Measurements from ENCODE around the gene TNFRSF12A. TPM values are rescaled to one million over a fixed set of nuclear protein-coding genes. Genes with fewer than 3 reads are reported as not detected.

The TNFRSF12A gene
- total and polyA plus RNA-seq, 2 of the 13 experiments (the other 11 are each of a cell fraction or from before 2014, with no cell fraction given): 61.9 to 66.0 TPM

DNA sequence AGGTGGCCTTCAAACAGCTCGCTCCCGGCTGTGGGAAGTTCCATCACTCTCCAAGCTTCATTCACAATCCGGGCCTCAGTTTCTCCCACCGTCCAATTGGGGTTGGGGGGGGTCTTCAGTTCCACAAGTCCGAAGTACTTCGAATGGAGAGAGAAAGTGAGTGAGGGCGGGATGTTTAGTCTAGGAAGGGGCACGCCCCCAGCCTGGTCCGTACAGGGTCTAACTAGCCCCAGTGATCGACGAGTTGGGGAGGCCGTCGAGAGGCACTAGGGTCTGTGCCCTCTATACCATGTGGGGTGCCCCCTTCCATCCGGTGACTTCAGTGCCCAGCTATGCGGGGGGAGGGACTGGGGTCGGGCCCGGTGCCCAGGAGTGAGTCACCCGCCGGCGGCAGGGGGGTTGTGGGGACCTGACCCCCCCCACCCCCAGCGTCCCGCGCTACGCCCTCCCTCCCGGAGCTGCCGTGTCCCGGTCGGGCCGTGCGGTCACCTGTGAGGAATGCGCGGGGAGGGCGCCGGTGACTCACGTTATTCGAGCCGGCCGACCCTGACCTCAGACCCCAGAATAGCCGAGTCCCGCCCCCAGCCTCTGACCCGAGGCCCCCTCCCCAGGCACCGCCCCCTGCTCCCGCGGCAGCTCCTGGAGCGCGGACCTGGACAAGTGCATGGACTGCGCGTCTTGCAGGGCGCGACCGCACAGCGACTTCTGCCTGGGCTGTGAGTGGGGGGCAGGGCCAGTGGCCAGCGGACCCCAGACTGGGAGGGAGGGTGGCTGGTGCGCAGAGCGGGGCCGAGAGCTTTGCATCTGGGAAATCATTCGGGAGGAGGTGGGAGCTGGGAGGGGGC is 658 bp downstream of the TNFRSF12A start (continued):
- TF ChIP-seq MTF2 (CRISPR knock-in tag; IDR thresholded peaks at IDR 0.05; ENCODE audit: borderline replicate concordance) (no peak; the same call in 1 of the 2 replicates), ZIK1 (CRISPR knock-in tag; IDR thresholded peaks at IDR 0.05; ENCODE audit: borderline replicate concordance, low read depth) (no peak), CEBPB (IDR thresholded peaks at IDR 0.05; ENCODE audit: borderline replicate concordance, low read depth, low read length) (no peak), ZBTB20 (CRISPR knock-in tag; IDR thresholded peaks at IDR 0.05; ENCODE audit: borderline replicate concordance, low read depth) (peak; percentile 61; the same call in 1 of the 2 replicates), NFE2L1 (CRISPR knock-in tag; IDR thresholded peaks at IDR 0.05; ENCODE audit: borderline replicate concordance) (0 out of 2 replicates have a peak, but pooled peaks have one; percentile 47), ZNF3 (CRISPR knock-in tag; IDR thresholded peaks at IDR 0.05) (no peak), ZNF703 (CRISPR knock-in tag; IDR thresholded peaks at IDR 0.05; ENCODE audit: borderline replicate concordance) (no peak), RXRA (CRISPR knock-in tag; IDR thresholded peaks at IDR 0.05) (peak; percentile 72), KLF16 (CRISPR knock-in tag; IDR thresholded peaks at IDR 0.05) (peak in 1 of 2 experiments; percentile 83; a peak in 2 of 4 replicates), ZSCAN31 (CRISPR knock-in tag; IDR thresholded peaks at IDR 0.05; ENCODE audit: low read depth) (no peak), ZNF10 (CRISPR knock-in tag; IDR thresholded peaks at IDR 0.05; ENCODE audit: borderline replicate concordance, low read depth) (no peak), ATM (IDR thresholded peaks at IDR 0.05; ENCODE audit: borderline replicate concordance) (no peak), ZMYM4 (CRISPR knock-in tag; IDR thresholded peaks at IDR 0.05) (peak; percentile 53; the same call in 1 of the 2 replicates), IKZF4 (CRISPR knock-in tag; IDR thresholded peaks at IDR 0.05; ENCODE audit: borderline replicate concordance, low read depth, not compliant biosample characterization) (peak; percentile 8), TEAD2 (CRISPR knock-in tag; IDR thresholded peaks at IDR 0.05) (no peak), YY1 (IDR thresholded peaks at IDR 0.05; ENCODE audit: insufficient read depth, insufficient replicate concordance, low read depth, low read length) (no peak), KLF6 (CRISPR knock-in tag; IDR thresholded peaks at IDR 0.05) (no peak), MZF1 (CRISPR knock-in tag; IDR thresholded peaks at IDR 0.05; ENCODE audit: borderline replicate concordance) (no peak), ZNF672 (CRISPR knock-in tag; IDR thresholded peaks at IDR 0.05) (no peak)
- TF ChIP-seq, protein P1, sequence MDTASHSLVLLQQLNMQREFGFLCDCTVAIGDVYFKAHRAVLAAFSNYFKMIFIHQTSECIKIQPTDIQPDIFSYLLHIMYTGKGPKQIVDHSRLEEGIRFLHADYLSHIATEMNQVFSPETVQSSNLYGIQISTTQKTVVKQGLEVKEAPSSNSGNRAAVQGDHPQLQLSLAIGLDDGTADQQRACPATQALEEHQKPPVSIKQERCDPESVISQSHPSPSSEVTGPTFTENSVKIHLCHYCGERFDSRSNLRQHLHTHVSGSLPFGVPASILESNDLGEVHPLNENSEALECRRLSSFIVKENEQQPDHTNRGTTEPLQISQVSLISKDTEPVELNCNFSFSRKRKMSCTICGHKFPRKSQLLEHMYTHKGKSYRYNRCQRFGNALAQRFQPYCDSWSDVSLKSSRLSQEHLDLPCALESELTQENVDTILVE (CRISPR knock-in tag; IDR thresholded peaks at IDR 0.05): peak; percentile 98
- TF ChIP-seq, protein P2, sequence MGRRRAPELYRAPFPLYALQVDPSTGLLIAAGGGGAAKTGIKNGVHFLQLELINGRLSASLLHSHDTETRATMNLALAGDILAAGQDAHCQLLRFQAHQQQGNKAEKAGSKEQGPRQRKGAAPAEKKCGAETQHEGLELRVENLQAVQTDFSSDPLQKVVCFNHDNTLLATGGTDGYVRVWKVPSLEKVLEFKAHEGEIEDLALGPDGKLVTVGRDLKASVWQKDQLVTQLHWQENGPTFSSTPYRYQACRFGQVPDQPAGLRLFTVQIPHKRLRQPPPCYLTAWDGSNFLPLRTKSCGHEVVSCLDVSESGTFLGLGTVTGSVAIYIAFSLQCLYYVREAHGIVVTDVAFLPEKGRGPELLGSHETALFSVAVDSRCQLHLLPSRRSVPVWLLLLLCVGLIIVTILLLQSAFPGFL (CRISPR knock-in tag; IDR thresholded peaks at IDR 0.05): no peak
- TF ChIP-seq, protein P3, sequence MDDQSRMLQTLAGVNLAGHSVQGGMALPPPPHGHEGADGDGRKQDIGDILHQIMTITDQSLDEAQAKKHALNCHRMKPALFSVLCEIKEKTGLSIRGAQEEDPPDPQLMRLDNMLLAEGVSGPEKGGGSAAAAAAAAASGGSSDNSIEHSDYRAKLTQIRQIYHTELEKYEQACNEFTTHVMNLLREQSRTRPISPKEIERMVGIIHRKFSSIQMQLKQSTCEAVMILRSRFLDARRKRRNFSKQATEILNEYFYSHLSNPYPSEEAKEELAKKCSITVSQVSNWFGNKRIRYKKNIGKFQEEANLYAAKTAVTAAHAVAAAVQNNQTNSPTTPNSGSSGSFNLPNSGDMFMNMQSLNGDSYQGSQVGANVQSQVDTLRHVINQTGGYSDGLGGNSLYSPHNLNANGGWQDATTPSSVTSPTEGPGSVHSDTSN (CRISPR knock-in tag; IDR thresholded peaks at IDR 0.05; ENCODE audit: borderline replicate concordance): no peak
- TF ChIP-seq, protein P4, sequence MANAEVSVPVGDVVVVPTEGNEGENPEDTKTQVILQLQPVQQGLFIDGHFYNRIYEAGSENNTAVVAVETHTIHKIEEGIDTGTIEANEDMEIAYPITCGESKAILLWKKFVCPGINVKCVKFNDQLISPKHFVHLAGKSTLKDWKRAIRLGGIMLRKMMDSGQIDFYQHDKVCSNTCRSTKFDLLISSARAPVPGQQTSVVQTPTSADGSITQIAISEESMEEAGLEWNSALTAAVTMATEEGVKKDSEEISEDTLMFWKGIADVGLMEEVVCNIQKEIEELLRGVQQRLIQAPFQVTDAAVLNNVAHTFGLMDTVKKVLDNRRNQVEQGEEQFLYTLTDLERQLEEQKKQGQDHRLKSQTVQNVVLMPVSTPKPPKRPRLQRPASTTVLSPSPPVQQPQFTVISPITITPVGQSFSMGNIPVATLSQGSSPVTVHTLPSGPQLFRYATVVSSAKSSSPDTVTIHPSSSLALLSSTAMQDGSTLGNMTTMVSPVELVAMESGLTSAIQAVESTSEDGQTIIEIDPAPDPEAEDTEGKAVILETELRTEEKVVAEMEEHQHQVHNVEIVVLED (CRISPR knock-in tag; IDR thresholded peaks at IDR 0.05; ENCODE audit: borderline replicate concordance): peak; percentile 59; the same call in 1 of the 2 replicates
- TF ChIP-seq, protein P5, sequence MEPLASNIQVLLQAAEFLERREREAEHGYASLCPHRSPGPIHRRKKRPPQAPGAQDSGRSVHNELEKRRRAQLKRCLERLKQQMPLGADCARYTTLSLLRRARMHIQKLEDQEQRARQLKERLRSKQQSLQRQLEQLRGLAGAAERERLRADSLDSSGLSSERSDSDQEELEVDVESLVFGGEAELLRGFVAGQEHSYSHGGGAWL (CRISPR knock-in tag; IDR thresholded peaks at IDR 0.05): 0 out of 2 replicates have a peak, but pooled peaks have one; percentile 26

All from HepG2 (cell line).